Tibial artery (tissue), 4 donors: ENCODE results near the gene ATP5F1D.

Experiments
- DNase-seq, 2 donors: peaks; one replicate each; pipeline ENCODE4 v3.0.0-alpha.2; 2019
- H3K27ac ChIP-seq, 2 donors: fragments of 200-600 bp; sonication (generic) in 1 of 2; 1 replicate in 1 of 2; 2 replicates in 1 of 2; pipeline ENCODE4 v1.5.1; 2018 to 2019; ENCODE audit warnings: mild to moderate bottlenecking in 1 of 2
- H3K27me3 ChIP-seq, 2 donors: fragments of 200-600 bp; sonication (generic) in 1 of 2; one replicate each; pipeline versions ENCODE4 v1.5.1 to v1.6.0; 2016 to 2019
- H3K36me3 ChIP-seq, 3 donors: fragments of 200-600 bp; sonication (generic) in 2 of 3; one replicate each; pipeline ENCODE4 v1.5.1; 2016 to 2019; ENCODE audit warnings: mild to moderate bottlenecking in 2 of 3
- H3K4me1 ChIP-seq, 4 donors: fragments of 200-600 bp; sonication (generic) in 2 of 4; 1 replicate in 3 of 4; 2 replicates in 1 of 4; pipeline ENCODE4 v1.5.1; 2016 to 2019
- H3K4me3 ChIP-seq, 2 donors: fragments of 200-600 bp; sonication (generic) in 1 of 2; 1 replicate in 1 of 2; 2 replicates in 1 of 2; pipeline ENCODE4 v1.5.1; 2018 to 2019; ENCODE audit warnings: mild to moderate bottlenecking in 2 of 2
- H3K9me3 ChIP-seq, 3 donors: fragments of 200-600 bp; sonication (generic) in 1 of 3; one replicate each; pipeline ENCODE4 v1.5.1; 2016 to 2019
- intact Hi-C: fragments of 100-400 bp; cut with DNase I; formaldehyde crosslinking; loops from one replicate; pipeline ENCODE4 v1.15.0; 2023; ENCODE audit warnings: low total_unique reads
- TF ChIP-seq, protein P1 (sequence below), 2 experiments: fragments of 200-600 bp in 1 of 2; fragments of 450-650 bp in 1 of 2; IDR thresholded peaks; one replicate each; pipeline ENCODE4 v1.5.1; 2017 to 2019; ENCODE audit warnings: antibody characterized with exemption in 2 of 2, mild to moderate bottlenecking in 1 of 2, moderate library complexity in 1 of 2

ATP5F1D gene

DNA sequence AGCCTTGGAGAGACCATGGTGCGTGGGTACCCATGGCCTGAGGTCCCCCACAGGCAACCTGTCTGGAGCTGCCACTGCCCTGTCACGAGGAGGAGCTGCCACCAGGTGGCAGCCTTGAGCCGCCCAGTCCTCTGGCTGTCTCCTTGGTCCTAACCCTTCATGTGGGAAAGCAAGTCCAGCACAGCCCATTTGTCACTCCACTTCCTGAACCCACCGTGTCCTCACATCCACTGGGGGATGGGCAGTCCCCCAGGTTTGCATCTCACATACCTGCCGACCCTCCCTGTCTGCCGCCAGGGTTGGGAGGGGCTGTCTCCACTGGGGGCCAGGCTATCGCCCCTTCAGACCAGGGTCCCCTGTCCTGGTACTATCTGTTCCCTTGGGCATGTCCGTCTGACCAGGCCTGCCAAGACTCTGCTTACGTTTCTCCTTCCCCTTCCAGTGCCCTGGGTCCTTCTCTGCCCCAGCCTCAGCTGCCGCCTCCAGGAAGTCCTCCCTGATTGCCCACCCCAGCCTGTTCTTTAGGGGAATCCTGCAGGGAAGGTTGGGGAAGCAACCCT, 38.3 kb downstream of the ATP5F1D start:
- Histone ChIP-seq H3K4me1 (peaks cover 6 to 23% (median 13%) of the 10 kb centered on the region in 4 donors), H3K36me3 (peaks cover 4 to 33% (median 12%) of the 10 kb centered on the region in 3 donors), H3K27me3 (peaks cover 0 to 23% of the 10 kb centered on the region in 2 donors), H3K27ac (no peak overlapping the region), H3K4me3 (no peak overlapping the region), H3K9me3 (no peaks in the 10 kb centered on the region)
- intact Hi-C loops = loop anchor here (5.0 kb wide), 2 partner anchors 92 to 122 kb away; partner anchors contain the start of gene GAMT
- TF ChIP-seq, protein P1, sequence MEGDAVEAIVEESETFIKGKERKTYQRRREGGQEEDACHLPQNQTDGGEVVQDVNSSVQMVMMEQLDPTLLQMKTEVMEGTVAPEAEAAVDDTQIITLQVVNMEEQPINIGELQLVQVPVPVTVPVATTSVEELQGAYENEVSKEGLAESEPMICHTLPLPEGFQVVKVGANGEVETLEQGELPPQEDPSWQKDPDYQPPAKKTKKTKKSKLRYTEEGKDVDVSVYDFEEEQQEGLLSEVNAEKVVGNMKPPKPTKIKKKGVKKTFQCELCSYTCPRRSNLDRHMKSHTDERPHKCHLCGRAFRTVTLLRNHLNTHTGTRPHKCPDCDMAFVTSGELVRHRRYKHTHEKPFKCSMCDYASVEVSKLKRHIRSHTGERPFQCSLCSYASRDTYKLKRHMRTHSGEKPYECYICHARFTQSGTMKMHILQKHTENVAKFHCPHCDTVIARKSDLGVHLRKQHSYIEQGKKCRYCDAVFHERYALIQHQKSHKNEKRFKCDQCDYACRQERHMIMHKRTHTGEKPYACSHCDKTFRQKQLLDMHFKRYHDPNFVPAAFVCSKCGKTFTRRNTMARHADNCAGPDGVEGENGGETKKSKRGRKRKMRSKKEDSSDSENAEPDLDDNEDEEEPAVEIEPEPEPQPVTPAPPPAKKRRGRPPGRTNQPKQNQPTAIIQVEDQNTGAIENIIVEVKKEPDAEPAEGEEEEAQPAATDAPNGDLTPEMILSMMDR (IDR thresholded peaks at IDR 0.05) = peak; percentile 90 to 96
- DNase-seq = peak; percentile 71 to 89

DNA sequence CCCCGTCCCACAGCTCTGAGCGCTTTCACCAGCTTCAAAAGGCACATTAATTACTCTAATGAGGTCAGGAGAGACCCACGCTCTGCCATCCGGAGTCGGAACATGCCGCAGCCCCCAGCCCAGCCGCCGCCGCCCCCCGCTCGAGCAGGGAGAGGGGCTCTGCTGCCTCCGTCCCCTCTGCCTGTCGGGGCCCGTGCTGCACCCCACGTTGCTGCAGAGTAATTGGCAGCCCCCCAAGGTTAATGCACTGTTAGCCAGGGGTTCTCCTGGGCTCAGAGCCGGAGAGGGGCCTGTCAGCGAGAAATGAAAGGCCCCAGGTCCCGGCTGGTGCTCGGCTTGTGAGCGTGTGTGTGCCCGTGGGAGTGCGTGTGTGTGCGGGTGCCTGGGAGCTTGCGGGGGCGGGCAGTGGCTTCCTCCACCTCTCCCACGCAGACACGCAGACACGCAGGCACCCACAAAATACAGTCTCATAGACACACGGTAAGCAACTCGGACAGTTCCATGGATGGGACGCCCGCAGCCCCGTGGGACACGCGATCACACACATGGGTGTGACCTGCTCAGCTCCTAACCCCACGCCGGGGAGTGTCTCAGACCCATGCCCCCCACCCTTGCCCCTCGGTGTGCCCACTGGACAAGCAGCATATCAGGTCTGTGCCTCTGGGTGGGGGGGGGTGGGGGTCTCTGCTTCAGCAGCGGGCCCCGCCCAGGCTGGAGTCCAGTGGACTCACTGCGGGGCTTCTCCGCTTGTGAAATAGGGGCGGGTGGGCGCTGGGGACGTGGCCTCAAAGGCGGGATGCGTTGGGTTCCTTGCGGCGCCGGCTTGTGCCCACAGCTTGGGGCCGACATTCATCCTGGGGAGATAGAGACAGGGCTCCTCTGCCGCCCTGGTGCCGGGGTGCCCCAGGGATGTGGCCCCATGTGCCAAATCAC, 39.4 kb downstream of the ATP5F1D start:
- no peak overlapping the region for H3K4me3 ChIP-seq
- peaks cover 6 to 27% (median 12%) of the 10 kb centered on the region in 4 donors for H3K4me1 ChIP-seq
- DNase-seq = no peak
- H3K9me3 ChIP-seq = no peaks in the 10 kb centered on the region
- H3K27me3 ChIP-seq = peaks cover 0 to 31% of the 10 kb centered on the region in 2 donors
- H3K36me3 ChIP-seq = peaks cover 4 to 30% (median 10%) of the 10 kb centered on the region in 3 donors
- intact Hi-C loops = loop anchor here (5.0 kb wide), 1 partner anchor 91 kb away; no protein-coding TSS in a partner anchor
- H3K27ac ChIP-seq = no peak overlapping the region
- TF ChIP-seq, protein P1 (IDR thresholded peaks at IDR 0.05) = no peak

DNA sequence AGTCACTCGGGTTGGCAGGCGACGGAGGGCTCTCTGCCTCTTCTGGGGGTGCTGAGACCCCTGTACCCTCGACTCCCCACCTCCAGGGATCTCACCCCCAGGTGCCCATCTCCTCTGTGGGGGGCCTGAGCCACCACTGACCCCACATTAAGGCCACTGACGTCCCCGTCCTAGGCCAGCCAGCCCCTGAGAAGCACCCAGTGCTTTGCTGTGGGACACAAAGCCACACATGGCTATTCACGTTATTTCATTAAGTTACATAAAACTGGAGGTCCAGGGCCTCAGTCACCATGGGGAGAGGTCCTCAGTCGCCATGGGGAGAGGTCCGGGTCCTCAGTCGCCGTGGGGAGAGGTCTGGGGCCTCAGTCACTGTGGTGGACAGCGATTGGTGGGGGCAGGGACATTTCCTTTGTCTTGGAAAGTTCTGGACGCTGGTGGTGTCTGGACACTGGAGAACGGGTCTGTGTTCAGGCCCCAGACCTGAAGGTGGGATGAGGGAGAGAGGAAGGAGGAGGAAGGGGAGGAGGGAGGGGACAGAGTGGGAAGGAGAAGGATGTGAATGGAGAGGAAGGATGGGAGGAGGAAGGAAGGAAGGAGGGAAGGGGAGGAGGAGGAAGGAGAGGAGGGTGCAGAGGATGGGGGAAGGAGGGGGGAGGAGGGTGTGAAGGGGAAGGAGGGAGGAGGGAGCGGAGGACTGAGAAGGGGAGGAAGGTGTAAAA, 40.2 kb downstream of the ATP5F1D start:
- peaks cover 3 to 37% of the 10 kb centered on the region in 2 donors for H3K27me3 ChIP-seq
- H3K4me1 ChIP-seq = peaks cover 0 to 23% (median 7%) of the 10 kb centered on the region in 4 donors
- TF ChIP-seq, protein P1 (IDR thresholded peaks at IDR 0.05) = no peak
- H3K4me3 ChIP-seq = no peak overlapping the region
- H3K27ac ChIP-seq = no peak overlapping the region
- no peak for DNase-seq
- peaks cover 4 to 29% (median 10%) of the 10 kb centered on the region in 3 donors for H3K36me3 ChIP-seq
- H3K9me3 ChIP-seq = no peaks in the 10 kb centered on the region
- intact Hi-C loops = loop anchor here (5.0 kb wide), 1 partner anchor 91 kb away; no protein-coding TSS in a partner anchor

DNA sequence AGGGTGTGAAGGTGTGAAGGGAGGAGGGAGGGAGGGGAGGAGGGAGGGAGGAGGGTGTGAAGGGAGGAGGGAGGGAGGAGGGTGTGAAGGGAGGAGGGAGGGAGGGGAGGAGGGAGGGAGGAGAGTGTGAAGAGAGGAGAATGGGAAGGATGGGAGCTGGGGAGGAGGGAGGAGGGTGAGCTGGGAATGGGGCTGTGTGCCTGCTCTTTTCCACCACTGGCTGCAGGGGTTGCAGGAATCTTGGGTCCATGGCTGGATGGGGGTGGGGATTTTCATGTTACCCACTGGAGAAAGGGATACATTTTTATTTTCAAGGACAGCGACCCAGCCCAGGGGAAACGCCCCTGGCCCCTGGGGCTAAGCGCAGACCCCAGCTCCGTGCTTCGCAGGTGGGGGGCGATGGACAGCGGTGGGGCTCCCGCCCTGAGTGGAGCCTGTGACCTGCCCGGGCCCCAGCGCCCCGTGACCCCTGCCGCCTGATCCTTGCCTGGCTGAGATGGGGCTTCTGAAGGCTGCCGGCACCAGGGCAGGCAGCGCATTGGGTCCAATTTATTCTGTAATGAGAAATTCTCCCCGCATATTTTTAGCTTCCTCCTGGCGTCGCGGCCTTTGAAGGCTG, 41.1 kb downstream of the ATP5F1D start:
- no peak overlapping the region for H3K27ac ChIP-seq
- TF ChIP-seq, protein P1 (IDR thresholded peaks at IDR 0.05) = no peak
- peaks cover 0 to 28% (median 15%) of the 10 kb centered on the region in 4 donors for H3K4me1 ChIP-seq
- H3K36me3 ChIP-seq = peaks cover 4 to 20% (median 10%) of the 10 kb centered on the region in 3 donors
- intact Hi-C loops = loop anchor here (5.0 kb wide), 1 partner anchor 90 kb away; no protein-coding TSS in a partner anchor
- peaks cover 3 to 46% of the 10 kb centered on the region in 2 donors for H3K27me3 ChIP-seq
- H3K4me3 ChIP-seq = no peak overlapping the region
- no peaks in the 10 kb centered on the region for H3K9me3 ChIP-seq
- no peak for DNase-seq
